Measurements from ENCODE around the gene SLC29A2. TPM values are rescaled to one million over a fixed set of nuclear protein-coding genes. Genes with fewer than 3 reads are reported as not detected.
"Not testable (repeated sequence)": the region's sequence is repeated elsewhere in the genome, so short reads cannot be mapped to it uniquely, and the experiment has no call there.

The SLC29A2 gene
- total and polyA plus RNA-seq, 4 donors, result 1.2 to 3.3 (median 1.5) TPM

GRCh38 chr11:66360406-66361073 lies 11.0 kb downstream of the SLC29A2 start:
- no peak overlapping the region for H3K27ac ChIP-seq (ENCODE audit: low read depth in 1 of 2, low read length in 2 of 2)
- no peak overlapping the region for H3K9ac ChIP-seq (ENCODE audit: low read depth in 1 of 2, low read length in 2 of 2)
- 96% methylated on average over 15 of the region's 15 CpGs for WGBS
- H3K4me3 ChIP-seq (ENCODE audit: low read depth in 1 of 3, low read length in 3 of 3), result no peak overlapping the region
- no peaks in the 10 kb centered on the region for H3K27me3 ChIP-seq (ENCODE audit: control insufficient read depth in 4 of 4, insufficient read depth in 4 of 4, low read length in 3 of 4)
- no peaks in the 10 kb centered on the region for H3K9me3 ChIP-seq (ENCODE audit: control insufficient read depth in 4 of 4, low read length in 3 of 4)
- no peaks in the 10 kb centered on the region for H3K4me1 ChIP-seq (ENCODE audit: control insufficient read depth in 4 of 4, insufficient read depth in 4 of 4, low read length in 3 of 4)
- peaks cover 0 to 10% (median 4%) of the 10 kb centered on the region in 4 donors for H3K36me3 ChIP-seq (ENCODE audit: control insufficient read depth in 4 of 4, insufficient read depth in 3 of 4, low read depth in 1 of 4, low read length in 3 of 4)
- TF ChIP-seq SP1 (IDR thresholded peaks at IDR 0.05) (no peak), FOXA2 (IDR thresholded peaks at IDR 0.05) (no peak), FOXA1 (IDR thresholded peaks at IDR 0.05) (no peak), TAF1 (conservative IDR thresholded peaks at IDR 0.05) (no peak)
- no peak for DNase-seq (ENCODE audit: low spot score)

GRCh38 chr11:66359662-66360087 lies 11.9 kb downstream of the SLC29A2 start:
- 72% methylated on average over 3 of the region's 3 CpGs for WGBS
- Histone ChIP-seq H3K36me3 (ENCODE audit: control insufficient read depth in 4 of 4, insufficient read depth in 3 of 4, low read depth in 1 of 4, low read length in 3 of 4) (peaks cover 0 to 10% (median 4%) of the 10 kb centered on the region in 4 donors), H3K27ac (ENCODE audit: low read depth in 1 of 2, low read length in 2 of 2) (no peak overlapping the region), H3K9me3 (ENCODE audit: control insufficient read depth in 4 of 4, low read length in 3 of 4) (no peaks in the 10 kb centered on the region), H3K4me3 (ENCODE audit: low read depth in 1 of 3, low read length in 3 of 3) (no peak overlapping the region), H3K9ac (ENCODE audit: low read depth in 1 of 2, low read length in 2 of 2) (no peak overlapping the region), H3K27me3 (ENCODE audit: control insufficient read depth in 4 of 4, insufficient read depth in 4 of 4, low read length in 3 of 4) (no peaks in the 10 kb centered on the region), H3K4me1 (ENCODE audit: control insufficient read depth in 4 of 4, insufficient read depth in 4 of 4, low read length in 3 of 4) (no peaks in the 10 kb centered on the region)
- TF ChIP-seq JUND (IDR thresholded peaks at IDR 0.05) (no peak), RXRA (IDR thresholded peaks at IDR 0.05) (no peak), REST (IDR thresholded peaks at IDR 0.05) (no peak), NR2F2 (IDR thresholded peaks at IDR 0.05) (no peak), ATF3 (IDR thresholded peaks at IDR 0.05) (no peak), HNF4A (conservative IDR thresholded peaks at IDR 0.05) (no peak), YY1 (IDR thresholded peaks at IDR 0.05) (no peak), ZBTB33 (IDR thresholded peaks at IDR 0.05) (no peak), MAX (IDR thresholded peaks at IDR 0.05) (no peak), GABPA (IDR thresholded peaks at IDR 0.05 in 1 of 2, conservative IDR thresholded peaks at IDR 0.05 in 1 of 2) (no peak)
- DNase-seq (ENCODE audit: low spot score), result no peak

- 38% methylated on average over 8 of the region's 8 CpGs for WGBS
- H3K27ac ChIP-seq (ENCODE audit: low read depth in 1 of 2, low read length in 2 of 2), result peak overlapping the region; percentile 59 to 68
These were observed 20.9 kb downstream of the SLC29A2 start for GRCh38 chr11:66350560-66351235.

More at GRCh38 chr11:66350560-66351235, 20.9 kb downstream of the SLC29A2 start:
- H3K9me3 ChIP-seq (ENCODE audit: control insufficient read depth in 4 of 4, low read length in 3 of 4); H3K36me3 ChIP-seq (ENCODE audit: control insufficient read depth in 4 of 4, insufficient read depth in 3 of 4, low read depth in 1 of 4, low read length in 3 of 4); H3K27me3 ChIP-seq (ENCODE audit: control insufficient read depth in 4 of 4, insufficient read depth in 4 of 4, low read length in 3 of 4); DNase-seq (ENCODE audit: low spot score): not testable (repeated sequence)
- Histone ChIP-seq H3K4me1 (ENCODE audit: control insufficient read depth in 4 of 4, insufficient read depth in 4 of 4, low read length in 3 of 4) (peaks cover 10 to 50% (median 42%) of the 10 kb centered on the region in 4 donors), H3K9ac (ENCODE audit: low read depth in 1 of 2, low read length in 2 of 2) (peak overlapping the region in 1 of 2 donors; percentile 22), H3K4me3 (ENCODE audit: low read depth in 1 of 3, low read length in 3 of 3) (peak overlapping the region in 2 of 3 donors; percentile 12 to 24)

Data from liver (tissue), 9 donors.